NB4 (cell line): ENCODE results near the gene SPINK9.

Source experiments
- CTCF ChIP-seq: IDR thresholded peaks from one replicate; pipeline ENCODE4 v1.5.1; 2012; ENCODE audit warnings: low read depth, low read length
- MYC ChIP-seq: IDR thresholded peaks from 2 replicates; pipeline ENCODE4 v1.6.1; 2011; ENCODE audit warnings: low read depth, low read length
- POLR2A ChIP-seq: IDR thresholded peaks from 2 replicates; pipeline ENCODE4 v1.6.1; 2011; ENCODE audit warnings: mild to moderate bottlenecking; ENCODE audit not compliant: insufficient read length; ENCODE audit errors: extremely low read depth
- TF ChIP-seq, protein P1 (sequence below): IDR thresholded peaks from 2 replicates; pipeline ENCODE4 v1.6.1; 2011; ENCODE audit warnings: low read depth, low read length

DNA sequence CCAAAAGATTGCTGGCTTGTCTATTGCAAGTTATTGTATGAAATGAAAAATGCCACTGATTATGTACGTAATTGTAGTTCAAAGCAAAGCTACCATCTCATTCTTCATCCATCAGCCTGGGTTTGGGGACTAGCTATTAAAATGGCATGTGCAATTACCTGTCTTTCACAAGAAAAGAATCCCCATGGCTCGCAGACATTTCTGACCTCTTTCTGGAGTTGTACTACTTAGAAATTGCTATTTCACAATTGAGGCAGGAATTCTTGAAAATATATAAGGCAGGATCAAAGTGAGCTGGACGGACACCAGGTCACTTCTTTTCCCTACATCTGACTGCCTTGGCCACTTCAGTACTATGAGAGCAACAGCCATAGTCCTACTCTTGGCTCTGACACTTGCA is at the start of gene SPINK9:
- TF ChIP-seq CTCF (no peak), POLR2A (no peak), MYC (no peak)
- TF ChIP-seq, protein P1, sequence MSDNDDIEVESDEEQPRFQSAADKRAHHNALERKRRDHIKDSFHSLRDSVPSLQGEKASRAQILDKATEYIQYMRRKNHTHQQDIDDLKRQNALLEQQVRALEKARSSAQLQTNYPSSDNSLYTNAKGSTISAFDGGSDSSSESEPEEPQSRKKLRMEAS: no peak
